Measurements from ENCODE around the gene DDR1.
A peak's percentile ranks its signal among the peaks of the same experiment; 100 is the strongest.

DDR1 gene

GRCh38 chr6:30854285-30855040, 29.9 kb upstream of the DDR1 start:
- no peak overlapping the region for H4K8ac ChIP-seq (ENCODE audit: low read depth, low read length)
- H3K9me3 ChIP-seq (ENCODE audit: insufficient read depth, low read depth, low read length): peaks cover 3% of the 10 kb centered on the region
- H2AFZ ChIP-seq (ENCODE audit: insufficient read depth, low read length, poor library complexity): no peak overlapping the region
- H3K18ac ChIP-seq (ENCODE audit: low read length): no peak overlapping the region
- no peak overlapping the region for H2BK5ac ChIP-seq (ENCODE audit: low read depth, low read length, poor library complexity)
- H3K4me1 ChIP-seq (ENCODE audit: control insufficient read depth in 1 of 2, insufficient read depth in 2 of 2, low read length in 2 of 2): peaks cover 5 to 10% of the 10 kb centered on the region in 2 experiments
- no peaks in the 10 kb centered on the region for H3K36me3 ChIP-seq (ENCODE audit: control insufficient read depth in 1 of 2, insufficient read depth in 2 of 2, low read length in 2 of 2)
- no peak overlapping the region for H2BK12ac ChIP-seq (ENCODE audit: low read length)
- H3K4me2 ChIP-seq (ENCODE audit: low read length): no peak overlapping the region
- H3K27me3 ChIP-seq (ENCODE audit: insufficient read depth, low read length): no peaks in the 10 kb centered on the region
- H3K79me1 ChIP-seq (ENCODE audit: low read length): peaks cover 4% of the 10 kb centered on the region
- no peak overlapping the region for H2BK120ac ChIP-seq (ENCODE audit: insufficient read depth, low read length, poor library complexity)
- H3K79me2 ChIP-seq (ENCODE audit: control insufficient read depth, insufficient read depth, low read length, poor library complexity): no peaks in the 10 kb centered on the region
- no peak overlapping the region for H3K9ac ChIP-seq (ENCODE audit: low read length)
- WGBS (ENCODE audit: extremely low coverage, insufficient coverage, insufficient read length): no CpG with 5 or more reads among the region's 5 CpGs
- peak overlapping the region; percentile 51 for H3K27ac ChIP-seq (ENCODE audit: low read depth, low read length)
- no peak overlapping the region for H3K4me3 ChIP-seq (ENCODE audit: low read depth, low read length)
- no peak overlapping the region for H4K12ac ChIP-seq (ENCODE audit: low read depth, low read length)
- no peak overlapping the region for H3K23ac ChIP-seq (ENCODE audit: low read length)
- peak; percentile 59 to 77 for DNase-seq
- H3K4ac ChIP-seq (ENCODE audit: low read depth, low read length): no peak overlapping the region
- H3K14ac ChIP-seq (ENCODE audit: low read length): no peak overlapping the region
- H2AK5ac ChIP-seq (ENCODE audit: low read length): no peak overlapping the region
- no peak overlapping the region for H4K91ac ChIP-seq (ENCODE audit: low read depth, low read length)

DNA sequence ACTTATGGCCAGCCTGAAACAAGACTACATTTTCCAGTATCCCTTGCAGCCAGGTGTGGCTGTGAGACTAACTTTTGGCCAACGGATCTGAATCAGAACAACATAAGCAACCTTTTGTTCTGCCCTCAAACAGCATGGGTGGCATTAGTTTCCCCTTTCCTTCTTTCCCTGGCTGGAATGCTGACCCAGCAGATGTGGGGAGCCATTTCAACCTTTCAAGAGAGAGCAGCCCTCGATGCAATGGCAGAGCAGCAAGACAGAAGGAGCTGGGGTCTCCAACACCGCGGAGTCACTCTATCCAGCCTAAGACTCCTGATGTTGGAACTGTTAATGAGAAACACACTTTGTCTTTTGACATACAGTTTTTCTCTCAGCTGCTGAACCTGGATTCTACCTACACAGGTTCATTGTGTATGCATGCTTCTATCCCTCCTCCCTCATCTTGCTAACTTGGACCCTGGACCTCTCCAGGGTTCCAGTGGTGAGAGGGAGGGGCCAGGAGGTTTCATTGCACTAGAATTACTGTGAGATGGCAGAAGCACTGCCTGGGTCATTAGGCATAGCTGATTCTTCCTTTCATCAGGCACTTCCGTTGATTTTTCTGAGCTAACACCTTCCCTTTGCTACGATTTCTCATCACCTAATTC, 28.8 kb upstream of the DDR1 start:
- Histone ChIP-seq H3K4me1 (ENCODE audit: control insufficient read depth in 1 of 2, insufficient read depth in 2 of 2, low read length in 2 of 2) (peaks cover 5 to 10% of the 10 kb centered on the region in 2 experiments), H3K27me3 (ENCODE audit: insufficient read depth, low read length) (no peaks in the 10 kb centered on the region), H3K4me2 (ENCODE audit: low read length) (no peak overlapping the region), H2BK120ac (ENCODE audit: insufficient read depth, low read length, poor library complexity) (peak overlapping the region; percentile 1), H3K79me1 (ENCODE audit: low read length) (peaks cover 4% of the 10 kb centered on the region), H3K27ac (ENCODE audit: low read depth, low read length) (no peak overlapping the region), H3K79me2 (ENCODE audit: control insufficient read depth, insufficient read depth, low read length, poor library complexity) (no peaks in the 10 kb centered on the region), H3K4me3 (ENCODE audit: low read depth, low read length) (no peak overlapping the region), H3K36me3 (ENCODE audit: control insufficient read depth in 1 of 2, insufficient read depth in 2 of 2, low read length in 2 of 2) (no peaks in the 10 kb centered on the region), H3K9me3 (ENCODE audit: insufficient read depth, low read depth, low read length) (peaks cover 8% of the 10 kb centered on the region), H2BK12ac (ENCODE audit: low read length) (peak overlapping the region; percentile 77), H3K4ac (ENCODE audit: low read depth, low read length) (no peak overlapping the region), H2AK5ac (ENCODE audit: low read length) (no peak overlapping the region), H3K23ac (ENCODE audit: low read length) (no peak overlapping the region), H4K12ac (ENCODE audit: low read depth, low read length) (no peak overlapping the region), H2BK5ac (ENCODE audit: low read depth, low read length, poor library complexity) (no peak overlapping the region), H3K18ac (ENCODE audit: low read length) (no peak overlapping the region), H4K91ac (ENCODE audit: low read depth, low read length) (peak overlapping the region; percentile 30), H3K14ac (ENCODE audit: low read length) (peak overlapping the region; percentile 44), H4K8ac (ENCODE audit: low read depth, low read length) (peak overlapping the region; percentile 31), H2AFZ (ENCODE audit: insufficient read depth, low read length, poor library complexity) (no peak overlapping the region), H3K9ac (ENCODE audit: low read length) (no peak overlapping the region)
- WGBS (ENCODE audit: extremely low coverage, insufficient coverage, insufficient read length): no CpG with 5 or more reads among the region's 6 CpGs
- DNase-seq: no peak

DNA sequence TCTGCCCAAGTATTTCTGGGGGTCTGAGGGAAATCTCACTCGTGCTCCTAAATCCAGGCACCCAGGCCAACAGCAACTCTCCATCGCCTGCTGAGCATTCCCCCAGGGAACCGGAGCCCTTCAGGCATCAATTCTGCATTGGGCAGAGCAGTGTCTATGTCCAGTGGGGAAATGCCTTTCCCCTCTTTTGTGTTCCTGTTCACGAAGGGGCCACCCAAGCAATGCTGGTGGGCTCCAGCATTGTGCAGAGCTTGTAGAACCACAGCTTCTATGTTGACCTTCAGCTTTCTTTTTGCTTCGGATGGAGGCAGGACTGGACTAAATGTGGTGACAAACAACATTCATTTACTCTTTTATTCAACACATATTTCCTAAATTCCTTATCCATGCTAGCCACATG, 27.2 kb upstream of the DDR1 start:
- Histone ChIP-seq H2AFZ (ENCODE audit: insufficient read depth, low read length, poor library complexity) (no peak overlapping the region), H3K27me3 (ENCODE audit: insufficient read depth, low read length) (no peaks in the 10 kb centered on the region), H3K4me3 (ENCODE audit: low read depth, low read length) (no peak overlapping the region), H4K91ac (ENCODE audit: low read depth, low read length) (peak overlapping the region; percentile 11), H3K27ac (ENCODE audit: low read depth, low read length) (no peak overlapping the region), H3K4me1 (ENCODE audit: control insufficient read depth in 1 of 2, insufficient read depth in 2 of 2, low read length in 2 of 2) (peaks cover 5 to 10% of the 10 kb centered on the region in 2 experiments), H3K18ac (ENCODE audit: low read length) (no peak overlapping the region), H2AK5ac (ENCODE audit: low read length) (no peak overlapping the region), H3K36me3 (ENCODE audit: control insufficient read depth in 1 of 2, insufficient read depth in 2 of 2, low read length in 2 of 2) (no peaks in the 10 kb centered on the region), H3K9ac (ENCODE audit: low read length) (no peak overlapping the region), H2BK120ac (ENCODE audit: insufficient read depth, low read length, poor library complexity) (no peak overlapping the region), H3K9me3 (ENCODE audit: insufficient read depth, low read depth, low read length) (peaks cover 8% of the 10 kb centered on the region), H3K4me2 (ENCODE audit: low read length) (no peak overlapping the region), H4K12ac (ENCODE audit: low read depth, low read length) (no peak overlapping the region), H2BK12ac (ENCODE audit: low read length) (no peak overlapping the region), H3K4ac (ENCODE audit: low read depth, low read length) (no peak overlapping the region), H3K23ac (ENCODE audit: low read length) (no peak overlapping the region), H2BK5ac (ENCODE audit: low read depth, low read length, poor library complexity) (no peak overlapping the region), H4K8ac (ENCODE audit: low read depth, low read length) (no peak overlapping the region), H3K79me2 (ENCODE audit: control insufficient read depth, insufficient read depth, low read length, poor library complexity) (no peaks in the 10 kb centered on the region), H3K79me1 (ENCODE audit: low read length) (peaks cover 4% of the 10 kb centered on the region), H3K14ac (ENCODE audit: low read length) (no peak overlapping the region)
- no peak for DNase-seq
- WGBS (ENCODE audit: extremely low coverage, insufficient coverage, insufficient read length): no CpG with 5 or more reads among the region's 5 CpGs

GRCh38 chr6:30857549-30857948, 26.8 kb upstream of the DDR1 start:
- Histone ChIP-seq H3K9ac (ENCODE audit: low read length) (no peak overlapping the region), H2BK12ac (ENCODE audit: low read length) (no peak overlapping the region), H4K91ac (ENCODE audit: low read depth, low read length) (no peak overlapping the region), H2AK5ac (ENCODE audit: low read length) (no peak overlapping the region), H3K79me2 (ENCODE audit: control insufficient read depth, insufficient read depth, low read length, poor library complexity) (no peaks in the 10 kb centered on the region), H3K14ac (ENCODE audit: low read length) (no peak overlapping the region), H2AFZ (ENCODE audit: insufficient read depth, low read length, poor library complexity) (no peak overlapping the region), H3K4me2 (ENCODE audit: low read length) (no peak overlapping the region), H3K36me3 (ENCODE audit: control insufficient read depth in 1 of 2, insufficient read depth in 2 of 2, low read length in 2 of 2) (no peaks in the 10 kb centered on the region), H3K9me3 (ENCODE audit: insufficient read depth, low read depth, low read length) (peaks cover 8% of the 10 kb centered on the region), H3K4me3 (ENCODE audit: low read depth, low read length) (no peak overlapping the region), H3K23ac (ENCODE audit: low read length) (no peak overlapping the region), H2BK5ac (ENCODE audit: low read depth, low read length, poor library complexity) (no peak overlapping the region), H3K4me1 (ENCODE audit: control insufficient read depth in 1 of 2, insufficient read depth in 2 of 2, low read length in 2 of 2) (peaks cover 5 to 10% of the 10 kb centered on the region in 2 experiments), H4K8ac (ENCODE audit: low read depth, low read length) (no peak overlapping the region), H3K27me3 (ENCODE audit: insufficient read depth, low read length) (no peaks in the 10 kb centered on the region), H3K27ac (ENCODE audit: low read depth, low read length) (no peak overlapping the region), H4K12ac (ENCODE audit: low read depth, low read length) (no peak overlapping the region), H2BK120ac (ENCODE audit: insufficient read depth, low read length, poor library complexity) (no peak overlapping the region), H3K4ac (ENCODE audit: low read depth, low read length) (no peak overlapping the region), H3K18ac (ENCODE audit: low read length) (no peak overlapping the region), H3K79me1 (ENCODE audit: low read length) (peaks cover 4% of the 10 kb centered on the region)
- WGBS (ENCODE audit: extremely low coverage, insufficient coverage, insufficient read length): no CpG with 5 or more reads among the region's 5 CpGs
- peak in 1 of 2 donors; percentile 38 for DNase-seq
